Smooth muscle cell of the brain vasculature (primary cell): ENCODE results near the gene PAK1.
"Not testable (repeated sequence)": the region's sequence is repeated elsewhere in the genome, so short reads cannot be mapped to it uniquely, and the experiment has no call there.

Source experiments
- DNase-seq: peaks from one replicate; pipeline ENCODE4 v3.0.0-alpha.2; 2012; ENCODE audit warnings: low read depth, low spot score

The PAK1 gene

GRCh38 chr11:77473801-77474683, at the start of gene PAK1:
Gene PAK1, minus strand, starts transcription at chr11:77474094. Its CDS starts 81,574 bp downstream, at chr11:77392520.
- peak; percentile 40 for DNase-seq

DNA sequence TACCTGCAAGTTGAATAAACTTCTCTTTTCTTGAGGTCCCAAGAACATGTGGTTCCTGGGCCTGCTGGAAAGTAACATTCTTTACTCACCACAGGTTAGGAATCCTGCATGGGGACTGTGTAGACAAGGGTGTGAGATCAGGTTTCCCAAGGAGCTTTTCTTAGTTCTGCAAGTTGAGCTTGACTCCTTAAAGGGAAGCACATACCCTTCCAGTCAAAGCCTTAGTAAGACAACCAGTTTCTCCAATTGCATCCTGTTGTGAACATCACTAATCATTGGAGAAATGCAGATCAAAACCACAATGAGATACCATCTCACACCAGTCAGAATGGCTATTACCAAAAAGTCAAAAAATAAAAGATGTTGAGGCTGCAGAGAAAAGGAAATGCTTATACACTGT, 48.3 kb upstream of the PAK1 start:
- DNase-seq = no peak

DNA sequence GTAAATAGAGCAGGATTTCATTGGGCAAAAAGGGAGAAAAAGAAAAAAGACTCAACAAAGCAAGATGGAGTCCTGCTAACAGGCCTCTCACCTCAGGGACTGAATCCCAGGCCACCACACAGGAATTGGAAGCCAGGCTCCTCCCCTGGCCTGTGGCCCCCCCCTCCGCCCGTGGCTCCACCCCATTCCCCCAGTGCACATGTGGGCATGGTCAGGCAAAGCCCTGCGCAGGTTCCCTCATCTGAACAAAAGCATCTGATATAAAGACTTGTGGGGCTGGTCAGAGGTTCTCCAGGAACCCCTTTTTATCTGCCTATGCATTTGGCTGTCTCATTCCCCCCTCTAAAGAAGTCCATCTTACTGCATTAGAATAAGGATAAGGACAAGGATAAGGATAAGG, 46.0 kb upstream of the PAK1 start:
- DNase-seq = no peak

DNA sequence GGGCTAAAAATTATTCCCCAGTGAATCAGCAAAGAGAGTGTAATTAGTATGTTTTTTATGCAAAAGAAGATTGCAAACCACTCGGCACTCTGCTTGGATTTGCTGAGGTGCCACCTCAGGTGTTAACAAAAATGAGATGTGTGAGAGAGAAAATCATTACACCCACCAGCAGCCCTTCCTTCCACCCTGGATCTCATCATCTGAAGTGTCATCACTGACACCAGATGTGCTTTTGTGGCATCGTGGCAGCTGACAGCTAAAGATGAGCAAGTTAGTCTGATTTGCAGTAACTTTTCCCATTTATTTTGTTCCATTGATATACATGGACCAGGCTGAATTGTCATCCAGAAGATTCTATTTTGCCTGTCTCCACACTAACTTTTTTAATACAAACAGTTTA, 44.6 kb upstream of the PAK1 start:
- no peak for DNase-seq

DNA sequence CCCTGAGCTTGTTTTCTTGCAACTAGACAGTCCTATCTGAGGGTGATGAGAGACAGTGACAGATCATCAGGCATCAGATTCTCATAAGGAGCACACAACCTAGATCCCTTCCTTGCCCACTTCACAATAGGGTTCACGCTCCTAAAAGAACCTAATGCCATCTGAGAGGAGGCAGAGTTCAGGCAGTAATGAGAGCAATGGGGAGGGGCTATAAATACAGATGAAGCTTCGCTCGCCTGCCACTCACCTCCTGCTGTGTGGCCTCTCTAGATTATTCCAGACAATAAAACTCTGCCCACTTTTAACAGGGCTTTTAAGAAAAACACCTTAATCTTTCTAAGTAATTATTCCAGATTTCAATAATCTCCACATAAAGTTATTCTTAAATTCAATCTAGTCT, 43.9 kb upstream of the PAK1 start:
- no peak for DNase-seq

GRCh38 chr11:77517226-77517625, 43.3 kb upstream of the PAK1 start:
- DNase-seq = no peak

DNA sequence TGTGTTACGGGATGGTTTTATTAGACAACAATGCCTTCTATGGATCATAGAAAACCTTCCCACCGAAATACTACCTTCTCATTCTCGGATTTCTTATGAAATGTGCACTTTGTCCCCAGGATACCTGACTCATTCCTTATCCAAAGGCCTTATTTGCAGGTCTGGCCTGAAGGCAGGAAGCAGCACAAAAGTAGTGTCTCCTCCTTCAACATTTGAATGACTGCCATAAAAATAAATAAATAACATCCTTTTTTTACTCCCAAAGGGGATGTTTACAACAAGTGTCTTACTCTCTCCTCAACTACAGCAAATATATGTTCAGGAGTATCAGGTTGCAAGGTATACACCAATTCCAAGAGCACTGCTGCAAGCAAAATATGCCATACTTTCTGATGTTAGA, 41.6 kb upstream of the PAK1 start:
- DNase-seq = no peak

GRCh38 chr11:77515063-77515462, 41.2 kb upstream of the PAK1 start:
- DNase-seq = no peak

GRCh38 chr11:77512092-77512491, 38.2 kb upstream of the PAK1 start:
- DNase-seq = no peak

DNA sequence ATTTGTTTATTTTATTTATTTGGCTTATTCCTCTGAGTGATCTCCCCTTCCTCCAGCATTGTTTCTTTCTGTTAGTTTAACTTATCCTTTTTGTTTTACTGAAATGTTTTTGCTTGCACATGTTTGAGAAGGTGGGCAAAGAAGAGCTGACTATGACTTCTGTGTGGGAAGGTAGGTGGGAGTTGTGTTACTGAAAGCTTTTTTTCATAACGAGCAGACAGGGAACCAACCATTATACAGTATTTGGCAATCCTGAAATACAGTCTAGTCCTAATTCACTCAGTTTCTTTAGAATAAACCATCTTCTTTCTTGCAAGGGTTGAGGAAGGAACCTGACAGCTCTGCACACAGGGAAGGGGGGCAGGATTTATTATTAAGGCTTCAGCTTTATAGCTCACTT, 37.0 kb upstream of the PAK1 start:
- DNase-seq = no peak

DNA sequence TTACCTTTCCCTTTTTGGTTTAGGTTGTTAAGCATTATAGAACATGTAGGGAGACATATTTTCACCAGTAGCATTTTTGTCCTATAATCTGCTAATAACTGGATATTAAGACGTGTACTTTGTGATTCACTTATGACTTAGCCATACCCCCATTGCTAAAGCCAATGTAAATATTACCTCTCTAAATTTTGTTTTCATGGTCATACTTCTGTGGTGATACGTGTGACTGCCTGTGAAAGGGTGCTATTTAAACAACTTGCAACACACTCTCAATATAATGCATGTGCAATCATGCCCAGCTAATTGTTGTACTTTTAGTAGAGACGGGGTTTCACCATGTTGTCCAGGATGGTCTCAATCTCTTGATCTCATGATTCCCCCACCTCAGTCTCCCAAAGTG, 36.2 kb upstream of the PAK1 start:
- no peak for DNase-seq

DNA sequence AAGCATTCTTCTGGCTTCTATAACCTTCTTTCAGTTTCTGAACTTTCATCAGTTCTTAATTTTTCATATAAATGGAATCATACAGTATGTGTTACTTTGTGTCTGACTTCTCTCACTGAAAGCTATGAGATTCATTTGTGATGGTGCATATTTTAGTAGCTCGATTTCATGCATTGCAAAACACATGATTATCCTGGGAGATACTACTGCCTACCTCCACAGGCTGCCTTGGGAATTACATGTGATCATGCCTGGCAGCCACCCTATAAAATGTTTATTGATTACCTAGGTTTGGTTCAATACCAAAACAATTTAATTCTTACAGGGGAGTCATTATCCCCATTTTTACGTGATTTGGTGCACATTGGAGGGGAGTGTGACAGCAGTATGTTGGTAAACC, 34.1 kb upstream of the PAK1 start:
- no peak for DNase-seq

- no peak for DNase-seq
Measured at GRCh38 chr11:77506857-77507256, 33.0 kb upstream of the PAK1 start.

GRCh38 chr11:77505956-77506355, 32.1 kb upstream of the PAK1 start:
- no peak for DNase-seq

DNA sequence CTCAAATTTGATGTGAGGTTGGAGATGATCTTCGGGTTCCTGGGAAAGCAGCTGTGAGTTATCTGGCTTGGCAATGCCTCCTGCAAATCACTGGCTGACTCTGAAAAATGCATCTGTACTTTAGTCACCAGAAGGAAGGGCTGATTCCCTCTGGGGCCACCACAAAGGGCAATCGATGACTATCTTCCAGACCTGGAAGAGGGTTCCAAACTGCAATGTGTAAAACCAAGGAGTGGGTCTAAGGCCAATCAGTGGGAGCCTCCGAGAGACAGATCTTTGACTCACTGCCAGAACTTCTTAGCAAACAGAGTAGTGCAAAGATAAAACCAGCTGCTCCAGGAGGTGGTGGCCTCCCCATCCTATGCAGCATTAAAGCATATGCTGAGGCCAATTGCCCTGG, 29.1 kb upstream of the PAK1 start:
- DNase-seq = no peak

DNA sequence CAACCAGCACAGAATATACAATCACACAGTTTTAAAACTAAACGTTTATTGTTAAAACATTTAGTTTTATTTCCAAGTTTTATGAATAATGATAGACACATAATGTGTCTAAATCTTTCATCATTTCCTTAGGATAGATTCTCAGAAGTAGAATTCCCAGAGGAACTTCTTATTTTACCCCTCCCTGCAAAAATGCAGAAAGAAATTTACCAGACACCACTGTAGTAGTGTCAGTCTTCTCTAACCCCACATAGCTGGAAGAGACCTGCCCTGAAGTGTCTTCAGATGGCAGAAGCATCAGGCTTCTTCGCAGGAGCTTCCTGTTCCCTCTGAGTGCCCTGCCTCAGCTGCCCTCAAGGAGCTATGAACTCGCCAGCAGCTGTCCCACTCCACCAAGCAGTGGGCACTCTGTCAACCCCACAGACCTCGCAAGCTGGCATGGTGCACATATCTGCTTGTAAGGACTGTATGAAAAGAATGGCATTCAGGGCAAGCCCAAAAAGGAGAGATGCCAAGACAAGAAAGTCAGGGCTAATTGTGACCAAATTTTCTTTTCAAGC, 28.5 kb upstream of the PAK1 start:
- no peak for DNase-seq

GRCh38 chr11:77501758-77502157, 27.9 kb upstream of the PAK1 start:
- no peak for DNase-seq

DNA sequence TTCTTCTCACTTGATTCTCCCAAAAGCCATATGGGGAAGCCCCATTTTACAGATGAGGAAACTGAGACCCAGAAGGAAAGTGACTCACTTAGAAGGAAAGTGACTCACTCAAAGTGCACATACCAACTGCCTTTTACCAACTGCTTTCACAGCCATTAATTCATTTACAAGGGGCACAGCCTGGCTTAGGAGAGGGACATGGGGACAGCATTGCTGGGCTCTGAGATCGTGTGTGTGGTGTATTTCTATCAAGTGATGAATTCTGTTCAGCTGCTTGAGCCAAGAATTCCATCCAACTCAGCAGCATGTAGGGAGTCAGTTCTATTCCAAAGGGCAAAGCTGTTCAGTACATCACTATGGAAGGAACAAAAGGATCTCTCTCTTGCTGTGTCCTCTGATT, 23.5 kb upstream of the PAK1 start:
- no peak for DNase-seq

GRCh38 chr11:77495526-77495925, 21.6 kb upstream of the PAK1 start:
- no peak for DNase-seq

DNA sequence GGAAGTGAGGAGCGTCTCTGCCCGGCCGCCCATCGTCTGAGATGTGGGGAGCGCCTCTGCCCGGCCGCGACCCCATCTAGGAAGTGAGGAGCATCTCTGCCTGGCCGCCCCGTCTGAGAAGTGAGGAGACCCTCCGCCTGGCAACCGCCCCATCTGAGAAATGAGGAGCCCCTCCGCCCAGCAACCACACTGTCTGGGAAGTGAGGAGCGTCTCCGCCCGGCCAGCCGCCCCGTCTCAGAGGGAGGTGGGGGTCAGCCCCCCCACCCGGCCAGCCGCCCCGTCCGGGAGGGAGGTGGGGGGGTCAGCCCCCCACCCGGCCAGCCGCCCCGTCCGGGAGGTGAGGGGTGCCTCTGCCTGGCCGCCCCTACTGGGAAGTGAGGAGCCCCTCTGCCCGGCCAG, 16.1 kb upstream of the PAK1 start:
- not testable (repeated sequence) for DNase-seq

GRCh38 chr11:77487790-77488189, 13.9 kb upstream of the PAK1 start:
- DNase-seq = no peak

DNA sequence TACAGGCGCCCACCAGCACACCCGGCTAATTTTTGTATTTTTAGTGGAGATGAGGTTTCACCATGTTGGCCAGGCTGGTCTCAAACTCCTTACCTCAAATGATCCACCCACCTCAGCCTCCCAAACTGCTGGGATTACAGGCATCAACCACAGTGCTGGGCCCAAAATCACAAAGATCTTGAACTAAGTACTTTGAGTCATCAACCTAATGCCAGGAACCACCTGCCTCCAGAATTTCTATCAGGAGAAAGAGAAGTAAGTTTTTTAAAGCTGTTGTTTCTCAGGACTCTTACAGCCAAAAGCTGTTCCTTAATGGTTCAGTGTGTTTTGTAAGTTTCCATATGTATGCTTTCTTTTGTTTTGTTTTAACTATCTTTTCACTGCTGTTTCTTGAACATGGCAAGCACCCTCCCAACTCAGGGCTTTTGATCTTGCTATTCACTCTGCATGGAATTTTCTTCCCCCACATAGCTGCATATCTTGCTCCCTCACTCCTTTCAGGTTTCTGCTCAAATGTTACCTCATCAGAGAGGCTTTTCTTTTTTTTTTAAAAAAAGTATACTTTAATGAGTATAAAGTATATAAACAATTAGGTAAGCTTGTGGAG, 6.0 kb upstream of the PAK1 start:
- DNase-seq = no peak

- DNase-seq = no peak
Measured at GRCh38 chr11:77475206-77475605, 1.3 kb upstream of the PAK1 start.
